Measurements from ENCODE around the gene TRABD.

Gene TRABD

GRCh38 chr22:50153756-50154140, 32.0 kb upstream of the TRABD start:
- TF ChIP-seq REST (IDR thresholded peaks at IDR 0.05; ENCODE audit: insufficient read depth in 1 of 2, low read depth in 2 of 2, low read length in 2 of 2), result no peak
- TF ChIP-seq POLR2AphosphoS5 (IDR thresholded peaks at IDR 0.05; ENCODE audit: low read depth, low read length), result no peak
- TF ChIP-seq TAF1 (IDR thresholded peaks at IDR 0.05; ENCODE audit: borderline replicate concordance, insufficient read depth, low read length), result no peak
- no peak for TF ChIP-seq FOXP2 (optimal IDR thresholded peaks at IDR 0.05; ENCODE audit: borderline replicate concordance, extremely low read depth, extremely low read length, insufficient read depth)
- no peak for TF ChIP-seq SIN3A (IDR thresholded peaks at IDR 0.05; ENCODE audit: borderline replicate concordance, insufficient read depth, low read length)

- TF ChIP-seq POLR2AphosphoS5 (IDR thresholded peaks at IDR 0.05; ENCODE audit: low read depth, low read length) (no peak), FOXP2 (optimal IDR thresholded peaks at IDR 0.05; ENCODE audit: borderline replicate concordance, extremely low read depth, extremely low read length, insufficient read depth) (no peak), TAF1 (IDR thresholded peaks at IDR 0.05; ENCODE audit: borderline replicate concordance, insufficient read depth, low read length) (no peak), SIN3A (IDR thresholded peaks at IDR 0.05; ENCODE audit: borderline replicate concordance, insufficient read depth, low read length) (no peak)
Observed at GRCh38 chr22:50157709-50158375, 27.9 kb upstream of the TRABD start.

- TF ChIP-seq REST (IDR thresholded peaks at IDR 0.05; ENCODE audit: insufficient read depth in 1 of 2, low read depth in 2 of 2, low read length in 2 of 2), result no peak
- TF ChIP-seq SIN3A (IDR thresholded peaks at IDR 0.05; ENCODE audit: borderline replicate concordance, insufficient read depth, low read length), result no peak
- TF ChIP-seq FOXP2 (optimal IDR thresholded peaks at IDR 0.05; ENCODE audit: borderline replicate concordance, extremely low read depth, extremely low read length, insufficient read depth), result no peak
- TF ChIP-seq TAF1 (IDR thresholded peaks at IDR 0.05; ENCODE audit: borderline replicate concordance, insufficient read depth, low read length), result no peak
- TF ChIP-seq POLR2AphosphoS5 (IDR thresholded peaks at IDR 0.05; ENCODE audit: low read depth, low read length), result no peak
Observed at GRCh38 chr22:50160947-50161346, 24.8 kb upstream of the TRABD start.

GRCh38 chr22:50161508-50162390, 24.0 kb upstream of the TRABD start:
- TF ChIP-seq POLR2AphosphoS5 (IDR thresholded peaks at IDR 0.05; ENCODE audit: low read depth, low read length), result no peak
- no peak for TF ChIP-seq SIN3A (IDR thresholded peaks at IDR 0.05; ENCODE audit: borderline replicate concordance, insufficient read depth, low read length)
- no peak for TF ChIP-seq REST (IDR thresholded peaks at IDR 0.05; ENCODE audit: insufficient read depth in 1 of 2, low read depth in 2 of 2, low read length in 2 of 2)
- no peak for TF ChIP-seq TAF1 (IDR thresholded peaks at IDR 0.05; ENCODE audit: borderline replicate concordance, insufficient read depth, low read length)
- no peak for TF ChIP-seq FOXP2 (optimal IDR thresholded peaks at IDR 0.05; ENCODE audit: borderline replicate concordance, extremely low read depth, extremely low read length, insufficient read depth)

- TF ChIP-seq TAF1 (IDR thresholded peaks at IDR 0.05; ENCODE audit: borderline replicate concordance, insufficient read depth, low read length), result no peak
- no peak for TF ChIP-seq SIN3A (IDR thresholded peaks at IDR 0.05; ENCODE audit: borderline replicate concordance, insufficient read depth, low read length)
- TF ChIP-seq FOXP2 (optimal IDR thresholded peaks at IDR 0.05; ENCODE audit: borderline replicate concordance, extremely low read depth, extremely low read length, insufficient read depth), result no peak
- TF ChIP-seq REST (IDR thresholded peaks at IDR 0.05; ENCODE audit: insufficient read depth in 1 of 2, low read depth in 2 of 2, low read length in 2 of 2), result no peak
- TF ChIP-seq POLR2AphosphoS5 (IDR thresholded peaks at IDR 0.05; ENCODE audit: low read depth, low read length), result no peak
Observed at GRCh38 chr22:50162391-50162956, 23.2 kb upstream of the TRABD start.
